CD4-positive, CD25-positive, alpha-beta regulatory T cell (primary cell): ENCODE data around the gene FOXO6. TPM values are rescaled to one million over a fixed set of nuclear protein-coding genes. Genes with fewer than 3 reads are reported as not detected.

Experiments
- ATAC-seq, 2 donors: fragments of 150-1000 bp; cut with Tn5 transposase; one replicate each; pipeline ENCODE4 v1.10.0; 2021; ENCODE audit warnings: low read depth in 2 of 2, moderate number of reproducible peaks in 2 of 2, moderate library complexity in 1 of 2
- DNase-seq, 3 donors: peaks; one replicate each; pipeline versions ENCODE4 v3.0.0 to v3.0.0-alpha.2; 2012 to 2022; ENCODE audit warnings: mixed read lengths in 1 of 3
- H3K27ac ChIP-seq: one replicate; pipeline ENCODE4 v1.7.0; 2013; ENCODE audit warnings: mild to moderate bottlenecking, low read length; ENCODE audit not compliant: insufficient read depth, poor library complexity, severe bottlenecking
- H3K27me3 ChIP-seq: one replicate; pipeline ENCODE4 v1.7.0; 2013; ENCODE audit warnings: low read length; ENCODE audit not compliant: control insufficient read depth, insufficient read depth
- H3K36me3 ChIP-seq: one replicate; pipeline ENCODE4 v1.7.0; 2013; ENCODE audit warnings: mild to moderate bottlenecking, low read length, moderate library complexity; ENCODE audit not compliant: control insufficient read depth, insufficient read depth
- H3K4me1 ChIP-seq: 2 replicates; pipeline ENCODE4 v1.7.0; 2013; ENCODE audit warnings: mild to moderate bottlenecking, low read length; ENCODE audit not compliant: insufficient read depth, control insufficient read depth, poor library complexity, severe bottlenecking
- H3K4me3 ChIP-seq: one replicate; pipeline ENCODE4 v1.7.0; 2013; ENCODE audit warnings: low read depth, mild to moderate bottlenecking, low read length, moderate library complexity
- H3K9me3 ChIP-seq, 2 experiments: 1 replicate in 1 of 2; 2 replicates in 1 of 2; pipeline ENCODE4 v1.7.0; 2013; ENCODE audit warnings: low read length in 2 of 2, mild to moderate bottlenecking in 1 of 2, moderate library complexity in 1 of 2; ENCODE audit not compliant: control insufficient read depth in 2 of 2
- H3K27ac Mint-ChIP-seq, 3 donors: one replicate each; pipeline ENCODE4 v1.8.0; 2020 to 2022; ENCODE audit warnings: mild to moderate bottlenecking in 3 of 3, mixed read lengths in 3 of 3, moderate library complexity in 2 of 3
- H3K27me3 Mint-ChIP-seq: one replicate; pipeline ENCODE4 v1.8.0; 2022; ENCODE audit warnings: mild to moderate bottlenecking, mixed read lengths
- H3K36me3 Mint-ChIP-seq: one replicate; pipeline ENCODE4 v1.8.0; 2020; ENCODE audit warnings: mixed read lengths
- H3K4me1 Mint-ChIP-seq, 4 donors: one replicate each; pipeline ENCODE4 v1.8.0; 2020 to 2022; ENCODE audit warnings: mixed read lengths in 4 of 4, mild to moderate bottlenecking in 1 of 4
- H3K4me3 Mint-ChIP-seq, 4 donors: one replicate each; pipeline ENCODE4 v1.8.0; 2020 to 2022; ENCODE audit warnings: mild to moderate bottlenecking in 4 of 4, mixed read lengths in 4 of 4, moderate library complexity in 3 of 4
- H3K9me3 Mint-ChIP-seq, 7 donors: one replicate each; pipeline ENCODE4 v1.8.0; 2020 to 2022; ENCODE audit warnings: mixed read lengths in 7 of 7, mild to moderate bottlenecking in 3 of 7, moderate library complexity in 2 of 7
- polyA plus RNA-seq, 4 donors: library from polyadenylated mRNA; unstranded; fragments of 300-500 nt; fragmentation: Illumina TruSeq; gene quantifications; one replicate each; pipeline ENCODE4 v1.2.3, GENCODE V29; 2021
- total RNA-seq: library from RNA; stranded (reverse); gene quantifications from one replicate; pipeline ENCODE4 v1.2.3, GENCODE V29; 2022

The FOXO6 gene
- total and polyA plus RNA-seq, 5 donors from 2014 or later, result 0.91 TPM; not detected in 4

GRCh38 chr1:41342774-41343355, 18.4 kb upstream of the FOXO6 start:
- no peaks in the 10 kb centered on the region for H3K36me3 ChIP-seq
- H3K4me1 ChIP-seq, result no peaks in the 10 kb centered on the region
- Mint-ChIP-seq H3K4me3 (no peak overlapping the region), H3K36me3 (no peaks in the 10 kb centered on the region), H3K27ac (no peak overlapping the region), H3K9me3 (peaks cover 0 to 12% (median 5%) of the 10 kb centered on the region in 7 donors), H3K4me1 (no peaks in the 10 kb centered on the region), H3K27me3 (peaks cover 8% of the 10 kb centered on the region)
- ATAC-seq (no peak), DNase-seq (no peak)
- H3K27me3 ChIP-seq, result peaks cover 8% of the 10 kb centered on the region
- no peak overlapping the region for H3K4me3 ChIP-seq
- peaks cover 5 to 11% of the 10 kb centered on the region in 2 experiments for H3K9me3 ChIP-seq
- no peak overlapping the region for H3K27ac ChIP-seq

GRCh38 chr1:41343790-41344699, 17.2 kb upstream of the FOXO6 start:
- H3K4me3 Mint-ChIP-seq, result peak overlapping the region in 1 of 4 donors; percentile 70
- H3K4me1 Mint-ChIP-seq, result no peaks in the 10 kb centered on the region
- H3K4me1 ChIP-seq, result no peaks in the 10 kb centered on the region
- peaks cover 5% of the 10 kb centered on the region for H3K27me3 Mint-ChIP-seq
- DNase-seq, result peak in 1 of 3 donors; percentile 10
- H3K27ac ChIP-seq, result no peak overlapping the region
- no peak overlapping the region for H3K4me3 ChIP-seq
- no peaks in the 10 kb centered on the region for H3K36me3 ChIP-seq
- H3K9me3 Mint-ChIP-seq, result peaks cover 0 to 6% (median 2%) of the 10 kb centered on the region in 7 donors
- H3K36me3 Mint-ChIP-seq, result no peaks in the 10 kb centered on the region
- no peak overlapping the region for H3K27ac Mint-ChIP-seq
- H3K27me3 ChIP-seq, result peaks cover 4% of the 10 kb centered on the region
- ATAC-seq, result no peak
- H3K9me3 ChIP-seq, result peaks cover under 1 to 6% of the 10 kb centered on the region in 2 experiments

GRCh38 chr1:41344708-41345159, 16.5 kb upstream of the FOXO6 start:
- Mint-ChIP-seq H3K4me1 (no peaks in the 10 kb centered on the region), H3K27me3 (peaks cover 5% of the 10 kb centered on the region), H3K27ac (no peak overlapping the region), H3K36me3 (no peaks in the 10 kb centered on the region), H3K9me3 (peaks cover 0 to 7% (median under 1%) of the 10 kb centered on the region in 7 donors), H3K4me3 (no peak overlapping the region)
- H3K36me3 ChIP-seq, result no peaks in the 10 kb centered on the region
- DNase-seq, result no peak
- H3K27ac ChIP-seq, result no peak overlapping the region
- no peak for ATAC-seq
- peaks cover 4% of the 10 kb centered on the region for H3K27me3 ChIP-seq
- no peaks in the 10 kb centered on the region for H3K4me1 ChIP-seq
- peaks cover 0 to under 1% of the 10 kb centered on the region in 2 experiments for H3K9me3 ChIP-seq
- H3K4me3 ChIP-seq, result no peak overlapping the region

- Mint-ChIP-seq H3K27me3 (peaks cover 5% of the 10 kb centered on the region), H3K27ac (no peak overlapping the region)
Measured at GRCh38 chr1:41345434-41346075, 15.7 kb upstream of the FOXO6 start.

GRCh38 chr1:41347276-41347675, 14.0 kb upstream of the FOXO6 start:
- H3K4me1 ChIP-seq, result no peaks in the 10 kb centered on the region
- H3K36me3 Mint-ChIP-seq, result no peaks in the 10 kb centered on the region
- H3K27me3 ChIP-seq, result no peaks in the 10 kb centered on the region
- peaks cover 0 to 6% (median 0%) of the 10 kb centered on the region in 7 donors for H3K9me3 Mint-ChIP-seq
- H3K36me3 ChIP-seq, result no peaks in the 10 kb centered on the region
- H3K4me1 Mint-ChIP-seq, result no peaks in the 10 kb centered on the region
- H3K4me3 ChIP-seq, result no peak overlapping the region
- H3K27ac ChIP-seq, result no peak overlapping the region
- H3K4me3 Mint-ChIP-seq, result no peak overlapping the region
- H3K9me3 ChIP-seq, result no peaks in the 10 kb centered on the region
- no peaks in the 10 kb centered on the region for H3K27me3 Mint-ChIP-seq
- H3K27ac Mint-ChIP-seq, result no peak overlapping the region
- DNase-seq, result no peak
- no peak for ATAC-seq

More at GRCh38 chr1:41345434-41346075, 15.7 kb upstream of the FOXO6 start:
- Mint-ChIP-seq H3K4me3 (no peak overlapping the region), H3K36me3 (no peaks in the 10 kb centered on the region), H3K4me1 (no peaks in the 10 kb centered on the region), H3K9me3 (peaks cover 0 to 6% (median 0%) of the 10 kb centered on the region in 7 donors)
- no peak overlapping the region for H3K4me3 ChIP-seq
- no peaks in the 10 kb centered on the region for H3K9me3 ChIP-seq
- no peak overlapping the region for H3K27ac ChIP-seq
- DNase-seq (no peak), ATAC-seq (no peak)
- no peaks in the 10 kb centered on the region for H3K27me3 ChIP-seq
- no peaks in the 10 kb centered on the region for H3K36me3 ChIP-seq
- no peaks in the 10 kb centered on the region for H3K4me1 ChIP-seq

GRCh38 chr1:41348394-41348793, 12.8 kb upstream of the FOXO6 start:
- Histone ChIP-seq H3K27ac (no peak overlapping the region), H3K4me3 (no peak overlapping the region), H3K27me3 (no peaks in the 10 kb centered on the region), H3K4me1 (no peaks in the 10 kb centered on the region), H3K9me3 (no peaks in the 10 kb centered on the region), H3K36me3 (no peaks in the 10 kb centered on the region)
- Mint-ChIP-seq H3K4me3 (no peak overlapping the region), H3K36me3 (no peaks in the 10 kb centered on the region), H3K27ac (no peak overlapping the region), H3K27me3 (peaks cover 1% of the 10 kb centered on the region), H3K9me3 (peaks cover 0 to 6% (median 0%) of the 10 kb centered on the region in 7 donors), H3K4me1 (no peaks in the 10 kb centered on the region)
- DNase-seq (no peak), ATAC-seq (no peak)

- H3K9me3 Mint-ChIP-seq, result peaks cover 0 to 2% (median 0%) of the 10 kb centered on the region in 7 donors
- no peaks in the 10 kb centered on the region for H3K36me3 ChIP-seq
- ATAC-seq, result no peak
- H3K4me3 ChIP-seq, result no peak overlapping the region
- H3K27ac Mint-ChIP-seq, result no peak overlapping the region
- DNase-seq, result no peak
- peaks cover 5% of the 10 kb centered on the region for H3K27me3 Mint-ChIP-seq
- no peaks in the 10 kb centered on the region for H3K4me1 Mint-ChIP-seq
- no peaks in the 10 kb centered on the region for H3K9me3 ChIP-seq
- H3K4me1 ChIP-seq, result no peaks in the 10 kb centered on the region
- no peaks in the 10 kb centered on the region for H3K36me3 Mint-ChIP-seq
- H3K27me3 ChIP-seq, result no peaks in the 10 kb centered on the region
- no peak overlapping the region for H3K27ac ChIP-seq
- no peak overlapping the region for H3K4me3 Mint-ChIP-seq
Measured at GRCh38 chr1:41349361-41350054, 11.7 kb upstream of the FOXO6 start.
